Measurements from ENCODE around the gene TEAD2. TPM values are rescaled to one million over a fixed set of nuclear protein-coding genes. Genes with fewer than 3 reads are reported as not detected.

Gene TEAD2
- total and polyA plus RNA-seq, 9 of the 15 experiments (the other 6 are each of a cell fraction or from before 2014, with no cell fraction given), result 1.6 to 27.0 (median 13.9) TPM

DNA sequence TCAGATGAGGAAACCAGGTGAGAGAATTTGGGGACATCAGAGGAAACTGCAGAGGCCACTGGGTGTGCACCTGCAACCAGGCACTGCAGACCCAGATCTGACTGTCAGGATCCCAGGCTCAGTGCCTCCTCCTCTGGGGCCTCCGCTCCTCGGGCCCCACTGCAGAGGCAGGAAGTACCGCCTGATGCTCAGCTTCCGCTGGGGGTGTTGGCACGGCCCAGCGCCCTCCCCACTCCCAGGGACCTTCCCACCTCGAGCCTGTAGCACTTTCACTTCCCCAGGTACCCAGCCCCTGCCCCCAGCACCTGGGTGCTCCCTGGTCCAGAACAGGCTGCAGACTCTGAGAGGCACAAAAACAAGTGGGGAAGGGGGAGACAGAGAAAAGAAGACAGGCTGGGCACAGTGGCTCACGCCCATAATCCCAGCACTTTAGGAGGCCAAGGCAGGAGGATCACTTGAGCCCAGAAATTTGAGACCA lies 28.4 kb downstream of the TEAD2 start:
- in situ Hi-C loops (cut with MboI), result no loop called here
- no peak for TF ChIP-seq NFRKB (IDR thresholded peaks at IDR 0.05; ENCODE audit: low read depth)
- TF ChIP-seq, protein P1, sequence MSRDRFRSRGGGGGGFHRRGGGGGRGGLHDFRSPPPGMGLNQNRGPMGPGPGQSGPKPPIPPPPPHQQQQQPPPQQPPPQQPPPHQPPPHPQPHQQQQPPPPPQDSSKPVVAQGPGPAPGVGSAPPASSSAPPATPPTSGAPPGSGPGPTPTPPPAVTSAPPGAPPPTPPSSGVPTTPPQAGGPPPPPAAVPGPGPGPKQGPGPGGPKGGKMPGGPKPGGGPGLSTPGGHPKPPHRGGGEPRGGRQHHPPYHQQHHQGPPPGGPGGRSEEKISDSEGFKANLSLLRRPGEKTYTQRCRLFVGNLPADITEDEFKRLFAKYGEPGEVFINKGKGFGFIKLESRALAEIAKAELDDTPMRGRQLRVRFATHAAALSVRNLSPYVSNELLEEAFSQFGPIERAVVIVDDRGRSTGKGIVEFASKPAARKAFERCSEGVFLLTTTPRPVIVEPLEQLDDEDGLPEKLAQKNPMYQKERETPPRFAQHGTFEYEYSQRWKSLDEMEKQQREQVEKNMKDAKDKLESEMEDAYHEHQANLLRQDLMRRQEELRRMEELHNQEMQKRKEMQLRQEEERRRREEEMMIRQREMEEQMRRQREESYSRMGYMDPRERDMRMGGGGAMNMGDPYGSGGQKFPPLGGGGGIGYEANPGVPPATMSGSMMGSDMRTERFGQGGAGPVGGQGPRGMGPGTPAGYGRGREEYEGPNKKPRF (IDR thresholded peaks at IDR 0.05; ENCODE audit: low read depth, low read length), result no peak
- TF ChIP-seq, protein P2, sequence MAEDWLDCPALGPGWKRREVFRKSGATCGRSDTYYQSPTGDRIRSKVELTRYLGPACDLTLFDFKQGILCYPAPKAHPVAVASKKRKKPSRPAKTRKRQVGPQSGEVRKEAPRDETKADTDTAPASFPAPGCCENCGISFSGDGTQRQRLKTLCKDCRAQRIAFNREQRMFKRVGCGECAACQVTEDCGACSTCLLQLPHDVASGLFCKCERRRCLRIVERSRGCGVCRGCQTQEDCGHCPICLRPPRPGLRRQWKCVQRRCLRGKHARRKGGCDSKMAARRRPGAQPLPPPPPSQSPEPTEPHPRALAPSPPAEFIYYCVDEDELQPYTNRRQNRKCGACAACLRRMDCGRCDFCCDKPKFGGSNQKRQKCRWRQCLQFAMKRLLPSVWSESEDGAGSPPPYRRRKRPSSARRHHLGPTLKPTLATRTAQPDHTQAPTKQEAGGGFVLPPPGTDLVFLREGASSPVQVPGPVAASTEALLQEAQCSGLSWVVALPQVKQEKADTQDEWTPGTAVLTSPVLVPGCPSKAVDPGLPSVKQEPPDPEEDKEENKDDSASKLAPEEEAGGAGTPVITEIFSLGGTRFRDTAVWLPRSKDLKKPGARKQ (CRISPR knock-in tag; IDR thresholded peaks at IDR 0.05), result no peak
- TF ChIP-seq GTF2A2 (tag; IDR thresholded peaks at IDR 0.05), result no peak
- no peak for TF ChIP-seq ZNF431 (CRISPR knock-in tag; IDR thresholded peaks at IDR 0.05)
- no peak for TF ChIP-seq SLC30A9 (CRISPR knock-in tag; IDR thresholded peaks at IDR 0.05)
- TF ChIP-seq FOXA1 (IDR thresholded peaks at IDR 0.05; ENCODE audit: borderline replicate concordance), result no peak
- TF ChIP-seq GABPA (tag; conservative IDR thresholded peaks at IDR 0.05; ENCODE audit: low read depth), result no peak
- TF ChIP-seq, protein P3, sequence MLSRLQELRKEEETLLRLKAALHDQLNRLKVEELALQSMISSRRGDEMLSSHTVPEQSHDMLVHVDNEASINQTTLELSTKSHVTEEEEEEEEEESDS (CRISPR knock-in tag; IDR thresholded peaks at IDR 0.05), result no peak
- no peak for TF ChIP-seq TCF3 (CRISPR knock-in tag; IDR thresholded peaks at IDR 0.05)
- TF ChIP-seq MCM2 (IDR thresholded peaks at IDR 0.05; ENCODE audit: low read depth), result no peak
- TF ChIP-seq PHF21A (IDR thresholded peaks at IDR 0.05; ENCODE audit: borderline replicate concordance, low read depth), result no peak
- no peak for TF ChIP-seq ZFP36 (IDR thresholded peaks at IDR 0.05; ENCODE audit: low read depth, low read length, partially characterized antibody)
- TF ChIP-seq NFYB (IDR thresholded peaks at IDR 0.05; ENCODE audit: extremely low read depth, insufficient read length), result no peak
- no peak for TF ChIP-seq KLF13 (tag; IDR thresholded peaks at IDR 0.05; ENCODE audit: borderline replicate concordance, low read depth)
- TF ChIP-seq, protein P4, sequence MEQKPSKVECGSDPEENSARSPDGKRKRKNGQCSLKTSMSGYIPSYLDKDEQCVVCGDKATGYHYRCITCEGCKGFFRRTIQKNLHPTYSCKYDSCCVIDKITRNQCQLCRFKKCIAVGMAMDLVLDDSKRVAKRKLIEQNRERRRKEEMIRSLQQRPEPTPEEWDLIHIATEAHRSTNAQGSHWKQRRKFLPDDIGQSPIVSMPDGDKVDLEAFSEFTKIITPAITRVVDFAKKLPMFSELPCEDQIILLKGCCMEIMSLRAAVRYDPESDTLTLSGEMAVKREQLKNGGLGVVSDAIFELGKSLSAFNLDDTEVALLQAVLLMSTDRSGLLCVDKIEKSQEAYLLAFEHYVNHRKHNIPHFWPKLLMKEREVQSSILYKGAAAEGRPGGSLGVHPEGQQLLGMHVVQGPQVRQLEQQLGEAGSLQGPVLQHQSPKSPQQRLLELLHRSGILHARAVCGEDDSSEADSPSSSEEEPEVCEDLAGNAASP (IDR thresholded peaks at IDR 0.05), result no peak
- TF ChIP-seq PCBP2 (IDR thresholded peaks at IDR 0.05; ENCODE audit: low read depth, low read length, poor library complexity, severe bottlenecking), result no peak

More for the DNA sequence above, 28.4 kb downstream of the TEAD2 start:
- no peak overlapping the region for H2AFZ ChIP-seq (ENCODE audit: low read depth, low read length)
- no peaks in the 10 kb centered on the region for H3K9me3 ChIP-seq (replicated peaks; ENCODE audit: control insufficient read depth, insufficient read depth, low read depth, low read length)
- peak overlapping the region in 1 of 2 experiments; percentile 2; a peak in 1 of 4 replicates for H3K9ac ChIP-seq (ENCODE audit: insufficient read depth in 1 of 2, low read depth in 2 of 2, low read length in 2 of 2)
- H3K27ac ChIP-seq (ENCODE audit: extremely low read depth, low read depth, low read length), result no peak overlapping the region
- CTCF ChIA-PET (ENCODE audit: low intra/inter-chr PET ratio), result interaction anchor here (0.5 kb wide), 1 partner anchor 137 kb away, joined by 5 read pairs; no protein-coding TSS in a partner anchor
- POLR2A ChIA-PET, result interaction anchor here (0.5 to 1.6 kb wide), 2 partner anchors 12 to 171 kb away, joined by 3 to 4 read pairs; no protein-coding TSS in a partner anchor
- no peak overlapping the region for H3K4me2 ChIP-seq (ENCODE audit: insufficient read depth, low read length)
- H3K9me1 ChIP-seq (ENCODE audit: control insufficient read depth, insufficient read depth, low read length), result no peaks in the 10 kb centered on the region
- no peak for FAIRE-seq
- no peaks in the 10 kb centered on the region for H3K27me3 ChIP-seq (ENCODE audit: control insufficient read depth in 2 of 2, insufficient read depth in 2 of 2, low read length in 2 of 2)
- BruUV-seq (replicated peaks), result no TSS peak
- 0 out of 3 replicates have a peak, but pooled peaks cover 3% of the 10 kb centered on the region for H3K36me3 ChIP-seq (ENCODE audit: control insufficient read depth, insufficient read depth, low read length)
- no peak overlapping the region for H3K4me3 ChIP-seq
- intact Hi-C loops (cut with micrococcal nuclease), result no loop called here
- ATAC-seq, result no peak
- 75% methylated on average over 7 of the region's 8 CpGs for WGBS (ENCODE audit: insufficient coverage, low coverage, missing lambda C conversion rate)
- no peak for DNase-seq (ENCODE audit: extremely low read depth in 1 of 4, low spot score in 3 of 4)
- H3K79me2 ChIP-seq (ENCODE audit: control insufficient read depth, insufficient read depth, low read length), result no peaks in the 10 kb centered on the region
- no peaks in the 10 kb centered on the region for H4K20me1 ChIP-seq (replicated peaks; ENCODE audit: control insufficient read depth, insufficient read depth, low read length)
- peaks cover 30 to 65% of the 10 kb centered on the region in 2 experiments; a peak in 4 of 5 replicates for H3K4me1 ChIP-seq (replicated peaks in 1 of 2; ENCODE audit: control insufficient read depth in 2 of 2, insufficient read depth in 2 of 2, low read length in 2 of 2)

Measured in K562 (cell line).